MCF 10A (cell line): Measurements from ENCODE around the gene PALLD. TPM values are rescaled to one million over a fixed set of nuclear protein-coding genes. Genes with fewer than 3 reads are reported as not detected.
"Not testable (repeated sequence)": the region's sequence is repeated elsewhere in the genome, so short reads cannot be mapped to it uniquely, and the experiment has no call there.

Source experiments
- BruUV-seq: library from RNA; stranded (reverse); fragments of 400-500 nt; replicated peaks from 2 replicates; lab custom pipeline; 2021; lab: Mats Ljungman, UMichigan
- CTCF ChIA-PET: fragments of 300-600 bp; sonication (Branson Sonifier 250); formaldehyde crosslinking; extraction: SDS; loops from one replicate; lab custom pipeline; 2021; ENCODE audit warnings: antibody characterized with exemption, inconsistent platforms; lab: Yijun Ruan, JAX
- POLR2A ChIA-PET: fragments of 300-600, 350-650 bp; sonication (Branson Sonifier 250); formaldehyde crosslinking; extraction: SDS; loops from one replicate; lab custom pipeline; 2020; ENCODE audit warnings: antibody characterized with exemption, inconsistent platforms; lab: Yijun Ruan, JAX
- DNase-seq: peaks from one replicate; pipeline ENCODE4 v3.0.0-alpha.2; 2018; ENCODE audit not compliant: unreplicated experiment
- H3K27ac Mint-ChIP-seq: one replicate; pipeline ENCODE4 v1.8.0; 2022; ENCODE audit warnings: mild to moderate bottlenecking, low read depth, mixed read lengths; ENCODE audit not compliant: unreplicated experiment
- H3K27me3 Mint-ChIP-seq: one replicate; pipeline ENCODE4 v1.8.0; 2022; ENCODE audit warnings: mixed read lengths; ENCODE audit not compliant: insufficient read depth, unreplicated experiment
- H3K36me3 Mint-ChIP-seq: one replicate; pipeline ENCODE4 v1.8.0; 2022; ENCODE audit warnings: mild to moderate bottlenecking, moderate library complexity, mixed read lengths; ENCODE audit not compliant: insufficient read depth, unreplicated experiment
- H3K4me1 Mint-ChIP-seq: one replicate; pipeline ENCODE4 v1.8.0; 2022; ENCODE audit warnings: mixed read lengths; ENCODE audit not compliant: insufficient read depth, unreplicated experiment
- H3K4me3 Mint-ChIP-seq: one replicate; pipeline ENCODE4 v1.8.0; 2022; ENCODE audit warnings: mild to moderate bottlenecking, moderate library complexity, mixed read lengths; ENCODE audit not compliant: unreplicated experiment
- H3K9me3 Mint-ChIP-seq: one replicate; pipeline ENCODE4 v1.8.0; 2022; ENCODE audit warnings: mixed read lengths; ENCODE audit not compliant: unreplicated experiment
- intact Hi-C: fragments of 100-400 bp; cut with micrococcal nuclease; formaldehyde crosslinking; loops from 2 replicates; pipeline ENCODE4 v1.14.1; 2022
- total RNA-seq: library from RNA; stranded (reverse); gene quantifications from 2 replicates; pipeline ENCODE4 v1.2.3, GENCODE V29; 2022
- TF ChIP-seq, protein P1 (sequence below): fragments of 200-600 bp; IDR thresholded peaks from one replicate; pipeline ENCODE4 v1.8.0; 2022; ENCODE audit warnings: antibody characterized with exemption, mild to moderate bottlenecking; ENCODE audit not compliant: unreplicated experiment

The PALLD gene
- total RNA-seq, 1 experiment from 2014 or later = 191 TPM

DNA sequence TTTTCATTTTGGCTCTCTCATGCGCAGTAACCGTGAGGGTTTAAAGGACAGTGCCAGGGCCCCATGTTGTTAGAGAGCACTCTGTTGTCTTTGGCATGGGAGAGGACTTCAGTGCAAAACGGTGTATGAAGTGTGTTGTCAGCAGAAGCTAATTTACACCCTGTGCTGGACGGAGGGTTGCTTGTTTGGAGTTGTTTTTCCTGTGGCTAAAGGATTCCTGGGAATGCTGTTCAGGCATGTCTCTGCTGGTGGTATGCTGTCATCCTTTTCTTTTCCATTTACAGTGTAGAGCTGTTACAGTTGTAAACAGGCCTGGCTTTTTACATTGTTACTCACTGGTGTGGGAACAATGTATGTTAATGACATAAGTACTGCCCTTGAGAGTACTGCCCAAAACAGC, 306.9 kb downstream of the PALLD start:
- BruUV-seq = no TSS peak
- no peaks in the 10 kb centered on the region for H3K9me3 Mint-ChIP-seq
- CTCF ChIA-PET = interaction anchor here (0.5 to 1.4 kb wide), 5 partner anchors 14 to 93 kb away, joined by 3 to 7 read pairs (median 3); no protein-coding TSS in a partner anchor
- peaks cover 16% of the 10 kb centered on the region for H3K4me1 Mint-ChIP-seq
- TF ChIP-seq, protein P1, sequence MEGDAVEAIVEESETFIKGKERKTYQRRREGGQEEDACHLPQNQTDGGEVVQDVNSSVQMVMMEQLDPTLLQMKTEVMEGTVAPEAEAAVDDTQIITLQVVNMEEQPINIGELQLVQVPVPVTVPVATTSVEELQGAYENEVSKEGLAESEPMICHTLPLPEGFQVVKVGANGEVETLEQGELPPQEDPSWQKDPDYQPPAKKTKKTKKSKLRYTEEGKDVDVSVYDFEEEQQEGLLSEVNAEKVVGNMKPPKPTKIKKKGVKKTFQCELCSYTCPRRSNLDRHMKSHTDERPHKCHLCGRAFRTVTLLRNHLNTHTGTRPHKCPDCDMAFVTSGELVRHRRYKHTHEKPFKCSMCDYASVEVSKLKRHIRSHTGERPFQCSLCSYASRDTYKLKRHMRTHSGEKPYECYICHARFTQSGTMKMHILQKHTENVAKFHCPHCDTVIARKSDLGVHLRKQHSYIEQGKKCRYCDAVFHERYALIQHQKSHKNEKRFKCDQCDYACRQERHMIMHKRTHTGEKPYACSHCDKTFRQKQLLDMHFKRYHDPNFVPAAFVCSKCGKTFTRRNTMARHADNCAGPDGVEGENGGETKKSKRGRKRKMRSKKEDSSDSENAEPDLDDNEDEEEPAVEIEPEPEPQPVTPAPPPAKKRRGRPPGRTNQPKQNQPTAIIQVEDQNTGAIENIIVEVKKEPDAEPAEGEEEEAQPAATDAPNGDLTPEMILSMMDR = no peak
- DNase-seq = peak; percentile 83
- POLR2A ChIA-PET = interaction anchor here (0.6 to 2.2 kb wide), 18 partner anchors 8 to 148 kb away, joined by 3 to 22 read pairs (median 4); no protein-coding TSS in a partner anchor
- peak overlapping the region; percentile 63 for H3K27ac Mint-ChIP-seq
- intact Hi-C loops = no loop called here
- H3K4me3 Mint-ChIP-seq = no peak overlapping the region
- no peaks in the 10 kb centered on the region for H3K36me3 Mint-ChIP-seq
- no peaks in the 10 kb centered on the region for H3K27me3 Mint-ChIP-seq

GRCh38 chr4:168804146-168804545, 307.3 kb downstream of the PALLD start:
- no peak for DNase-seq
- no TSS peak for BruUV-seq
- POLR2A ChIA-PET = interaction anchor here (0.6 to 2.2 kb wide), 18 partner anchors 8 to 148 kb away, joined by 3 to 22 read pairs (median 4); no protein-coding TSS in a partner anchor
- Mint-ChIP-seq H3K9me3 (no peaks in the 10 kb centered on the region), H3K4me3 (no peak overlapping the region), H3K36me3 (no peaks in the 10 kb centered on the region), H3K4me1 (peaks cover 16% of the 10 kb centered on the region), H3K27ac (peak overlapping the region; percentile 63), H3K27me3 (no peaks in the 10 kb centered on the region)
- intact Hi-C loops = no loop called here
- CTCF ChIA-PET = interaction anchor here (0.5 to 1.4 kb wide), 4 partner anchors 13 to 93 kb away, joined by 3 to 7 read pairs (median 4); no protein-coding TSS in a partner anchor
- TF ChIP-seq, protein P1 = no peak

DNA sequence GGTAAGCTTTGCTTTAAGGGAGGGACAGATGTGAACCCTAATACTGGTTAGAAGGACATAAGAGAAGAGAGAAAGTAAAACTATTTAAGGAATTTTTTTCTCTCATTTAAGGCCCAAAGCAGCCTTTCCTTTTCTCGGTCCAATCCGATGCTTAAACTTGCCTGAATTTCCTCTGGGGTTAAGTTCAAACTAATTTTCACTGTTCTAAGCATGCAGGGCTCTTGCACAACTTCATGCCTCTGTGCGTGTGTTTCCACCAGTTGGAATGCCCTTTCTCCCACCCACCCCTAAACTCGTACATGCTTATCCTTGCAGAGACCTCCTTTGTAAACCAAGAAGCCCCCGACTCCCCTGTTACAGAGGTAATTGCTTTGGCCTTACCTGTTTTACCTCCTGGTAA, 308.5 kb downstream of the PALLD start:
- intact Hi-C loops = no loop called here
- peaks cover 16% of the 10 kb centered on the region for H3K4me1 Mint-ChIP-seq
- no peak for DNase-seq
- H3K36me3 Mint-ChIP-seq = peaks cover 6% of the 10 kb centered on the region
- POLR2A ChIA-PET = no interaction called here
- TF ChIP-seq, protein P1 = no peak
- no peaks in the 10 kb centered on the region for H3K27me3 Mint-ChIP-seq
- no peak overlapping the region for H3K27ac Mint-ChIP-seq
- no TSS peak for BruUV-seq
- CTCF ChIA-PET = no interaction called here
- no peak overlapping the region for H3K4me3 Mint-ChIP-seq
- no peaks in the 10 kb centered on the region for H3K9me3 Mint-ChIP-seq

GRCh38 chr4:168806247-168806646, 309.4 kb downstream of the PALLD start:
- H3K36me3 Mint-ChIP-seq, H3K4me3 Mint-ChIP-seq, CTCF ChIA-PET, H3K27me3 Mint-ChIP-seq, H3K9me3 Mint-ChIP-seq, BruUV-seq, intact Hi-C loops, DNase-seq, POLR2A ChIA-PET: not testable (repeated sequence)
- peak overlapping the region; percentile 44 for H3K27ac Mint-ChIP-seq
- H3K4me1 Mint-ChIP-seq = peaks cover 23% of the 10 kb centered on the region
